IMR-90 (cell line): Measurements from ENCODE around the gene MRPS5. TPM values are rescaled to one million over a fixed set of nuclear protein-coding genes. Genes with fewer than 3 reads are reported as not detected.
A peak's percentile ranks its signal among the peaks of the same experiment; 100 is the strongest.

Experiments
- ATAC-seq: fragments of 200-7000 bp; cut with Tn5 transposase; 2 replicates; pipeline ENCODE4 v1.9.1; 2020; ENCODE audit warnings: low read depth, mild to moderate bottlenecking, moderate library complexity
- BruUV-seq: library from RNA; stranded (reverse); fragments of 400-500 nt; replicated peaks from 2 replicates; lab custom pipeline; 2021; lab: Mats Ljungman, UMichigan
- CTCF ChIA-PET: fragments of 300-600 bp; formaldehyde crosslinking; extraction: SDS; loops from one replicate; lab custom pipeline; 2021; ENCODE audit warnings: antibody characterized with exemption; lab: Yijun Ruan, JAX
- POLR2A ChIA-PET: fragments of 300-600 bp; sonication (Branson Sonifier 250); formaldehyde crosslinking; loops from one replicate; lab custom pipeline; 2022; ENCODE audit warnings: antibody characterized with exemption; ENCODE audit not compliant: unreplicated experiment; lab: Charles Lee
- DNase-seq: peaks from one replicate; pipeline ENCODE4 v3.0.0; 2013
- H2AFZ ChIP-seq: replicated peaks from 2 replicates; pipeline ENCODE3; 2013; ENCODE audit warnings: low read length, mild to moderate bottlenecking; ENCODE audit not compliant: poor library complexity
- H2AK5ac ChIP-seq: 2 replicates; pipeline ENCODE4 v1.6.1; 2013; ENCODE audit warnings: low read depth, low read length, inconsistent platforms
- H2AK9ac ChIP-seq: replicated peaks from 2 replicates; pipeline ENCODE3; 2013; ENCODE audit warnings: mild to moderate bottlenecking, low read depth, low read length, moderate library complexity; ENCODE audit not compliant: poor library complexity
- H2BK120ac ChIP-seq: 2 replicates; pipeline ENCODE4 v1.6.1; 2013; ENCODE audit warnings: low read depth, low read length, inconsistent platforms
- H2BK15ac ChIP-seq: 3 replicates; pipeline ENCODE4 v1.6.1; 2013; ENCODE audit warnings: low read depth, low read length, inconsistent platforms
- H2BK20ac ChIP-seq: 2 replicates; pipeline ENCODE4 v1.6.1; 2013; ENCODE audit warnings: low read depth, mild to moderate bottlenecking, inconsistent platforms, low read length, moderate library complexity
- H2BK5ac ChIP-seq: 2 replicates; pipeline ENCODE4 v1.6.1; 2013; ENCODE audit warnings: mild to moderate bottlenecking, low read depth, low read length, inconsistent platforms; ENCODE audit not compliant: poor library complexity, severe bottlenecking
- H3K14ac ChIP-seq: replicated peaks from 2 replicates; pipeline ENCODE4 v1.6.1; 2013; ENCODE audit warnings: low read depth, low read length, inconsistent platforms
- H3K18ac ChIP-seq: 2 replicates; pipeline ENCODE4 v1.6.1; 2013; ENCODE audit warnings: low read depth, low read length, control low read depth
- H3K23ac ChIP-seq: 2 replicates; pipeline ENCODE4 v1.6.1; 2013; ENCODE audit warnings: low read depth, low read length, inconsistent platforms
- H3K27ac ChIP-seq: 2 replicates; pipeline ENCODE4 v1.5.1; 2013; ENCODE audit warnings: mild to moderate bottlenecking, control low read depth, low read length; ENCODE audit not compliant: insufficient read depth
- H3K27me3 ChIP-seq: 2 replicates; pipeline ENCODE4 v1.6.1; 2013; ENCODE audit warnings: low read length; ENCODE audit not compliant: control insufficient read depth, insufficient read depth
- H3K36me3 ChIP-seq: 2 replicates; pipeline ENCODE4 v1.6.1; 2013; ENCODE audit warnings: low read length, mixed read lengths; ENCODE audit not compliant: control insufficient read depth, insufficient read depth
- H3K4ac ChIP-seq: 2 replicates; pipeline ENCODE4 v1.6.1; 2013; ENCODE audit warnings: low read depth, low read length, inconsistent platforms
- H3K4me1 ChIP-seq: 2 replicates; pipeline ENCODE4 v1.6.1; 2013; ENCODE audit warnings: low read length, mixed read lengths; ENCODE audit not compliant: control insufficient read depth, insufficient read depth
- H3K4me2 ChIP-seq: 2 replicates; pipeline ENCODE4 v1.6.1; 2013; ENCODE audit warnings: low read depth, mild to moderate bottlenecking, control low read depth, low read length, moderate library complexity
- H3K4me3 ChIP-seq: 2 replicates; pipeline ENCODE4 v1.5.1; 2013; ENCODE audit warnings: low read depth, mild to moderate bottlenecking, control low read depth, low read length, moderate library complexity; ENCODE audit not compliant: insufficient read depth
- H3K56ac ChIP-seq: 2 replicates; pipeline ENCODE4 v1.6.1; 2013; ENCODE audit warnings: low read length, inconsistent platforms; ENCODE audit not compliant: insufficient read depth; ENCODE audit errors: extremely low read depth
- H3K79me1 ChIP-seq, 2 experiments: 2 replicates each; pipeline ENCODE4 v1.6.1; 2013; ENCODE audit warnings: low read length in 2 of 2, inconsistent platforms in 1 of 2, low read depth in 1 of 2
- H3K9ac ChIP-seq: 2 replicates; pipeline ENCODE4 v1.6.1; 2013; ENCODE audit warnings: low read depth, low read length, control low read depth
- H3K9me1 ChIP-seq: 2 replicates; pipeline ENCODE4 v1.6.1; 2013; ENCODE audit warnings: low read length, inconsistent platforms; ENCODE audit not compliant: insufficient read depth
- H3K9me3 ChIP-seq: 2 replicates; pipeline ENCODE4 v1.6.1; 2013; ENCODE audit warnings: low read length; ENCODE audit not compliant: control insufficient read depth, insufficient read depth
- H4K20me1 ChIP-seq: 2 replicates; pipeline ENCODE4 v1.6.1; 2013; ENCODE audit warnings: low read length, inconsistent platforms; ENCODE audit not compliant: insufficient read depth
- H4K5ac ChIP-seq: 2 replicates; pipeline ENCODE4 v1.6.1; 2013; ENCODE audit warnings: mild to moderate bottlenecking, low read depth, low read length, control low read depth
- H4K8ac ChIP-seq, 2 experiments: 2 replicates each; pipeline ENCODE4 v1.6.1; 2013; ENCODE audit warnings: low read depth in 2 of 2, low read length in 2 of 2, control low read depth in 1 of 2, inconsistent platforms in 1 of 2
- H4K91ac ChIP-seq: 2 replicates; pipeline ENCODE4 v1.6.1; 2013; ENCODE audit warnings: low read depth, low read length, inconsistent platforms; ENCODE audit not compliant: insufficient read depth
- CEBPB ChIP-seq: IDR thresholded peaks from 2 replicates; pipeline ENCODE4 v1.6.1; 2012; ENCODE audit warnings: low read depth, low read length, improper control_type of control experiment
- FOS ChIP-seq: fragments of 150-350 bp; IDR thresholded peaks from 2 replicates; pipeline ENCODE4 v1.6.1; 2016; ENCODE audit warnings: low read depth, low read length
- WGBS, 2 experiments: methylation state at CpG; one replicate each; pipeline versions ENCODE4 v1.1.5 to v1.1.7; 2013; ENCODE audit warnings: missing lambda C conversion rate in 2 of 2; ENCODE audit not compliant: insufficient read length in 1 of 2; ENCODE audit errors: extremely low coverage in 2 of 2; 5-methylcytosine and 5-hydroxymethylcytosine counted together
- dilution Hi-C: fragments of 300-500 bp; cut with HindIII; formaldehyde crosslinking; loops from one replicate; pipeline ENCODE4 v1.14.3; 2018; ENCODE audit warnings: low sequenced_read_pairs; ENCODE audit not compliant: unreplicated experiment
- in situ Hi-C: fragments of 300-500 bp; cut with MboI; formaldehyde crosslinking; loops from 3 replicates; pipeline ENCODE4 v1.14.3; 2019; ENCODE audit warnings: low sequenced_read_pairs, inconsistent platforms, mixed read lengths
- intact Hi-C: fragments of 100-400 bp; cut with micrococcal nuclease; formaldehyde crosslinking; loops from 2 replicates; pipeline ENCODE4 v1.10.0; 2022
- polyA plus RNA-seq, 3 experiments: library from polyadenylated mRNA; depleted of rRNA; stranded (reverse); fragments of >200 nt; gene quantifications; 2 replicates each; pipeline ENCODE4 v1.2.3, GENCODE V29; 2012; ENCODE audit warnings: low replicate concordance in 1 of 3
- total RNA-seq: library from RNA; depleted of rRNA; stranded (reverse); fragments of >200 nt; gene quantifications from 2 replicates; pipeline ENCODE4 v1.2.3, GENCODE V29; 2012

MRPS5 gene
- total and polyA plus RNA-seq, 2 of the 4 experiments (the other 2 are of a cell fraction): 27.6 to 44.1 TPM

DNA sequence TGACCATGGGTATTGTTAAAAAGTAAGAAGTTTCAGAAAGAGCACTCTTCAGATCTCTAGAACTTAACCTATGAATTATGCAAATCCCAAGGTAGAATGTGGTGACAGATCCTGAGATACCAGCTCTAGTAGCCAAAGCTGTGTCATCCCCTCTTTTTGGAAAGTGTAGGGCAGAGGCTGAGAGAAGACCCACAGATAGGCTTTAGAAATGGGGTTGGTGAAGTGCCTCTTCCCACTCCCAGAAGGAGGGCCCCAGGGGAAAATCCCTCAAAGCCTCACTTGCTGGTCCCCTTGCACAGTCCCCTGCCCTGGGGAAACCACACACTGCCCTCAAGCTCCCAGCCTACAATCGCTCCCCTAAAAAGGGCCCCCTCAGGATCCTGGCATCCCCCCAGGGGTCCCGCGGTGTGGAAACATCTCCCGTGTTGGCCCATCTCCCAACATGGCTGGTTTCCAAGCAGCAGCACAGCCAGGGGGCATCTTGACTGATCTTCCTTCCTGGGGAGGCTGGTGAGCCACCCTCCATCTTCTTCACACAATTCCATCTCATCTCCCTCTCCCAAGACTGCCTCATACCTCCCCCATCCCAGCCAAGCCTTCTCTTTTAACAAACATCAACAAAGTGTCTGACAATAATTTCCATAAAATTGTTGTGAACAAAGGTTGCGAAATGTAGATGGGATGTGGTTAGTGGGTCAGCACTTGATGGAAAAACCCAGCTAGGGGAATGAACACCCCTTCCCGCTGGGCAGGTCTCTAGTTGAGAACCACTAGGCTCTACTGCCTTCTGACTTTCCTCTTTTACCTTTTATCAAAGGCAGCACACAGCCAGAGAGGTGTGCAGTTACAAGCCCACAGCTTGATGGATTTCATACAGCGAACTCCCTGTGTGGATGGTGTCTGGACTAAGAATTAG is 71.0 kb downstream of the MRPS5 start:
- TF ChIP-seq FOS (no peak), CEBPB (peak; percentile 28; the same call in 1 of the 2 replicates)
- H2BK15ac ChIP-seq: no peak overlapping the region
- H2AFZ ChIP-seq: no peak overlapping the region
- ATAC-seq (no peak), DNase-seq (no peak)
- H3K18ac ChIP-seq: no peak overlapping the region
- H4K8ac ChIP-seq: no peak overlapping the region
- no TSS peak for BruUV-seq
- POLR2A ChIA-PET: no interaction called here
- H3K14ac ChIP-seq: no peak overlapping the region
- in situ Hi-C loops (no loop called here), intact Hi-C loops (no loop called here), dilution Hi-C loops (no loop called here)
- H3K9me1 ChIP-seq: no peaks in the 10 kb centered on the region
- 6% methylated on average over 3 of the region's 7 CpGs; no CpG with 5 or more reads in 1 of the 2 experiments for WGBS, 2 experiments
- peaks cover 1% of the 10 kb centered on the region; the same call in 1 of the 2 replicates for H3K4me1 ChIP-seq
- no peak overlapping the region for H3K23ac ChIP-seq
- H2AK9ac ChIP-seq: no peak overlapping the region
- H3K27ac ChIP-seq: no peak overlapping the region
- H2BK20ac ChIP-seq: no peak overlapping the region
- no peak overlapping the region for H2BK5ac ChIP-seq
- no peaks in the 10 kb centered on the region for H3K79me1 ChIP-seq
- H2AK5ac ChIP-seq: no peak overlapping the region
- H3K9ac ChIP-seq: no peak overlapping the region
- no peak overlapping the region for H4K5ac ChIP-seq
- CTCF ChIA-PET: no interaction called here
- H3K4ac ChIP-seq: no peak overlapping the region
- no peaks in the 10 kb centered on the region for H3K36me3 ChIP-seq
- no peaks in the 10 kb centered on the region for H3K9me3 ChIP-seq
- H3K4me2 ChIP-seq: no peak overlapping the region
- H4K20me1 ChIP-seq: no peaks in the 10 kb centered on the region
- no peak overlapping the region for H3K56ac ChIP-seq
- H4K91ac ChIP-seq: no peak overlapping the region
- H3K4me3 ChIP-seq: no peak overlapping the region
- H2BK120ac ChIP-seq: no peak overlapping the region
- peaks cover 35% of the 10 kb centered on the region; the same call in 1 of the 2 replicates for H3K27me3 ChIP-seq
